ENCODE results near the gene KLK2. TPM values are rescaled to one million over a fixed set of nuclear protein-coding genes. Genes with fewer than 3 reads are reported as not detected.

The KLK2 gene
- total and polyA plus RNA-seq, 3 donors from 2014 or later: 19.3 to 38.3 (median 30.7) TPM

DNA sequence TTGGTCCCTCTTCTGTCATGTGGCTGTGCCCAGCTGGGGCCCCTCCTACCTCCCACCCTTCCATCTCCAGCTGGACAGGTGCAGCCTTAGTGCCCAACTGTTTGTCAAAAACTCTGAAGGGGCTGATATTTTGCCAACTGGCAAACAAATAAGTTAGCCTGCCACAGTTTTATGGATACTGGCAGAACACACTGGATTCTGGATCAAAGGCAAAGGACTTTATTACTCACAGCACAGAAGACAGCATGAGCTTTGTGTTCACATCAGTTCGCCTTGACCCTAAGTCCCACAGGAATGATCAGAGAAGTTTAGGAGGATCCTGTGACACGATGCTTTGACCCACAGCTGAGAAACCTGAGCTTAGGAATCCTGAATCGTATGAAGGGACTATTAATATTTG, 16.4 kb downstream of the KLK2 start:
- Histone ChIP-seq H3K36me3 (ENCODE audit: low read depth, missing control alignments) (no peaks in the 10 kb centered on the region), H3K4me3 (no peak overlapping the region), H3K27ac (no peak overlapping the region), H3K9me3 (no peaks in the 10 kb centered on the region), H3K4me1 (no peaks in the 10 kb centered on the region), H3K27me3 (no peaks in the 10 kb centered on the region)
- no peak for DNase-seq
- intact Hi-C loops (cut with DNase I; ENCODE audit: low total_unique reads): no loop called here
- TF ChIP-seq, protein P1, sequence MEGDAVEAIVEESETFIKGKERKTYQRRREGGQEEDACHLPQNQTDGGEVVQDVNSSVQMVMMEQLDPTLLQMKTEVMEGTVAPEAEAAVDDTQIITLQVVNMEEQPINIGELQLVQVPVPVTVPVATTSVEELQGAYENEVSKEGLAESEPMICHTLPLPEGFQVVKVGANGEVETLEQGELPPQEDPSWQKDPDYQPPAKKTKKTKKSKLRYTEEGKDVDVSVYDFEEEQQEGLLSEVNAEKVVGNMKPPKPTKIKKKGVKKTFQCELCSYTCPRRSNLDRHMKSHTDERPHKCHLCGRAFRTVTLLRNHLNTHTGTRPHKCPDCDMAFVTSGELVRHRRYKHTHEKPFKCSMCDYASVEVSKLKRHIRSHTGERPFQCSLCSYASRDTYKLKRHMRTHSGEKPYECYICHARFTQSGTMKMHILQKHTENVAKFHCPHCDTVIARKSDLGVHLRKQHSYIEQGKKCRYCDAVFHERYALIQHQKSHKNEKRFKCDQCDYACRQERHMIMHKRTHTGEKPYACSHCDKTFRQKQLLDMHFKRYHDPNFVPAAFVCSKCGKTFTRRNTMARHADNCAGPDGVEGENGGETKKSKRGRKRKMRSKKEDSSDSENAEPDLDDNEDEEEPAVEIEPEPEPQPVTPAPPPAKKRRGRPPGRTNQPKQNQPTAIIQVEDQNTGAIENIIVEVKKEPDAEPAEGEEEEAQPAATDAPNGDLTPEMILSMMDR (IDR thresholded peaks at IDR 0.05): no peak
- no peak for TF ChIP-seq POLR2A (IDR thresholded peaks at IDR 0.05)
- WGBS, 2 donors: 47 to 63% methylated on average over 3 of the region's 3 CpGs

DNA sequence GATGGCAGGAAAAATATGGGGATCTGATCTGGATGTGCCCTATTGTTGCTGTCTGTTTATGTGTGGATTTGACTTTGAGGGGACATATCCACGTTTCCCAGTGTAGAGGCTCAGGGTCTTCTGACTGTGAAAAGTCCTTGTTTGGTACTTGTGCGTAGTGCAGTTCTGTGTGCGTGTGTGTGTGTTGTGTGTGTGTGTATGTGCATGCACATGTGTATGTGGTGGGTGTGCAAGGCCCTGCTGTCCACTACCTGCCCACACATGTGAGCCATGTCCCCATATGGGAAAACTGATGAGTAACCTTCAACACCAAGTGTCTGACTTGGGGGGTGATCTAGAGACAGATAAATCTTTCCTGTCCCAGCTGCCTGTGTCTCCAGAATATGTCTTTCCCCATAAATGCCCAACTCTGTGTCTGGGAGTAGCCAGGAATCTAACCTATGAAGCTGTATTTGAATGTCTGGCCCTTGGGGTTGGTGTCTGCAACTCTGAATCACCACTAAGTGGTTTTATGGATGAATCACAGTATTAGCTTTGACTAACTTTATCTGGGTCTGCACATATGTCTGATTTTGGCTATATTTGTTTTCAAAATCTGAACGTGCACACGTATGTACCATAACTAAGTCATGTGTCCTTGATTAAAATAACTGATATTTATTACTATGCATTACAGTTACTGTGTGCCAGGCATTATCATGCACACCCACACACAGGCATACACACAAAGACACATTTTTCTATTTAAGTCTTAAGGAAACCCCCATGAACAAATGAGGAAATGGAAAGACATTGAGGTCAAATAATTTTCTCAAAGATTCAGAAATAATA, 17.4 kb downstream of the KLK2 start:
- H3K9me3 ChIP-seq: no peaks in the 10 kb centered on the region
- no peaks in the 10 kb centered on the region for H3K27me3 ChIP-seq
- intact Hi-C loops (cut with DNase I; ENCODE audit: low total_unique reads): no loop called here
- no peak overlapping the region for H3K4me3 ChIP-seq
- no peaks in the 10 kb centered on the region for H3K4me1 ChIP-seq
- no peak for DNase-seq
- TF ChIP-seq, protein P1 (IDR thresholded peaks at IDR 0.05): no peak
- no peak for TF ChIP-seq POLR2A (IDR thresholded peaks at IDR 0.05)
- no peaks in the 10 kb centered on the region for H3K36me3 ChIP-seq (ENCODE audit: low read depth, missing control alignments)
- 54 to 65% methylated on average over 5 of the region's 5 CpGs for WGBS, 2 donors
- H3K27ac ChIP-seq: no peak overlapping the region

DNA sequence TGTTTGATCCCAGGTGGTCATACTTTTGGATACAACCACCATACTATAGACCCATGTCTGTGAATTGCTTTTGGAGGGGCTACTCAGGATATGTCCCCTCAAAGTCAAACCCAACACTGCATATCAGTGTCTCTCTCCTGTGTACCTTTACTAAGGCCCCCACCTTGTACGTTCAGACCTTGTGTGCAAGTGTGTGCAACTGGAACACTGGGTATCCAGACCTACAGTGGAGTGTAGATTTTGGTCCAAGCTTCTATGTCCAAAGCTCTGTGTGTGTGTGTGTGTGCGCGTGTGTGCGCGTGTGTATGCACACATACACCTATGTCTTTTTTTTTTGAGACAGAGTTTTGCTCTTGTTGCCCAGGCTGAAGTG, 18.0 kb downstream of the KLK2 start:
- Histone ChIP-seq H3K36me3 (ENCODE audit: low read depth, missing control alignments) (no peaks in the 10 kb centered on the region), H3K4me1 (no peaks in the 10 kb centered on the region), H3K27me3 (no peaks in the 10 kb centered on the region), H3K27ac (no peak overlapping the region), H3K9me3 (no peaks in the 10 kb centered on the region), H3K4me3 (no peak overlapping the region)
- no peak for TF ChIP-seq POLR2A (IDR thresholded peaks at IDR 0.05)
- TF ChIP-seq, protein P1 (IDR thresholded peaks at IDR 0.05): no peak
- intact Hi-C loops (cut with DNase I; ENCODE audit: low total_unique reads): no loop called here
- WGBS, 2 donors: 79 to 88% methylated on average over 5 of the region's 5 CpGs
- DNase-seq: no peak

DNA sequence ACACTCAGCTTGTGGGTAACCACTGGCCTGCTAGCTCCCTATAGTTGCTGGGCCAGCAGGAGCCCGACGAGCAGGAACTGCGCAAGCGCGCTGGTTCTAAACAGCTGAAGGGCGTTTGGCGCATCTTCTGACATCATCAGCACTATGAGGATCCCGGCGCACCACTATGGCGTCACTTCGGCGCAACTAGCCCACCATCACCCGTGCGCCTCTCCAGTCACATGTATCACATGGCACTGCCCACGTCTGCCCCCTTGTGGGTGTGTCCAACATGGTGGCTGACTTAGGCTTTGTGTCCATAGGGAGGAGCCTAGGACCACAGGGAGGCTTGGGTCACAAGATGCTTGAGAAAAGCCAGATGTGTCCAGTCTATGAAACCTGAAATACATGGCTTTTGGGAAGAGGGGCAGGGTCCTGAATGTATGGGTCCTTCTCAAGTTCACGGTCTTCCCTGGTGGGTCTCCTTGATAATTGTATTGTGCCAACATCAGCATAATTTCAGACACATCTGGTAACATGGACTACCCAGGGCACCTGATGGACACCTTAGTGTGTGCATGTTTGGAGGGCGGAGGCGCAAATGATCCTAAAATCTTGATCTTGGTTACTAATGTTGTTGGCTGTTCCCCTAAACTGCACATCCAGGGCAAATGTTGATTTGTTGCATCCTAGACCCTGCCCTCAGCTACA, 20.0 kb downstream of the KLK2 start:
- WGBS, 2 donors: 67 to 81% methylated on average over 18 of the region's 18 CpGs
- Histone ChIP-seq H3K4me3 (peak overlapping the region in 1 of 2 donors; percentile 26), H3K36me3 (ENCODE audit: low read depth, missing control alignments) (no peaks in the 10 kb centered on the region), H3K9me3 (no peaks in the 10 kb centered on the region), H3K27ac (no peak overlapping the region), H3K4me1 (no peaks in the 10 kb centered on the region), H3K27me3 (no peaks in the 10 kb centered on the region)
- peak; percentile 85 for DNase-seq
- intact Hi-C loops (cut with DNase I; ENCODE audit: low total_unique reads): no loop called here
- TF ChIP-seq, protein P1 (IDR thresholded peaks at IDR 0.05): no peak
- no peak for TF ChIP-seq POLR2A (IDR thresholded peaks at IDR 0.05)
